GM03348 (cell line): ENCODE results near the gene LTBR.

Experiments
- DNase-seq: peaks from one replicate; pipeline ENCODE4 v3.0.0; 2012; ENCODE audit warnings: low spot score

Gene LTBR

DNA sequence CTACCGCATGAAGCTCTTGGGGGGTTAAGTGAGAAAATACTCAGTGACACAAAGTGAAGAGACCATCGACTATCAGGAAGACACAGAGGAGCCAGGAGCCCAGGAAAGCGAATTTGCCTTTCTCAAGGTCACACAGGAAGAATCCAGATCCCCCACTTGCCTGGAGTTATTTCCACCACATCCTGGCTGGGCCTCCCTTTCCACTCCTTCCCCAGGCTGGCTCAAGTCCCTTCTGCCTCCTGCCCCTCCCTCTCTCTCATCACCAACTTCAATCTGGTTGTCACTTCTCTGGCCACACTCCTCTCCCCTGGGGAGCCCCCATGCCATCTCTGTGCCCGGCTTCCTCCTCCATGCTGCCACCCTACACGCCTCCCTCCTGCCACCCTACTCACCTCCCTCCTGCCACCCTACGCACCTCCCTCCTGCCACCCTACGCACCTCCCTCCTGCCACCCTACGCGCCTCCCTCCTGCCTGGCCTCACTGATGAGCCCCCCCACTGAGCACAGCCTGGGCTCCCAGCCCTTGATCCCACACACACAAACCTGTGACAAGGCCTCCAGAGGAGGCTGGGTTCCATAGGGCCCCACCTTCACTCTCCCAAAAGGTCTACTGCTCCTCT is 14.9 kb upstream of the LTBR start:
- no peak for DNase-seq

GRCh38 chr12:6369916-6370575 is 13.9 kb upstream of the LTBR start:
- DNase-seq: no peak

DNA sequence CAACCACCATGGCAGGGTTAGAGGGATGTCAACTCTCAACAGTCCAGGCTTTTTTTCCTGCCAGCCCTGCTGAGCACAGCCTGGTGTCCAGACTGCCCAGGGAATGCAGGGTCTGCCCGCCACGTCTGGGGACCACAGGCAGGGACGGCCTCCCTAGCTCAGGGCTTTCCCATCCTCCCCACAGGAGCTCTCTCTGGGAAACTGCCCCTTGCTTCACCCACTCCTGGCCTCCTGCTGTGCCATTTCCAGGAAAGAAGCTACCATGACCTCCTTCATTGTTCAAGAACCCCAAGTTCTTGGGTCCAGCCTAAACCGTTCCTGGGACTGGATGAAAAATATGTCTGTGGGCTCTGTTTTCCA is 13.4 kb upstream of the LTBR start:
- no peak for DNase-seq

- DNase-seq: no peak
Observed at GRCh38 chr12:6370994-6371754, 12.8 kb upstream of the LTBR start.

GRCh38 chr12:6372403-6373003 is 11.5 kb upstream of the LTBR start:
- peak; percentile 92 for DNase-seq

GRCh38 chr12:6373022-6373787 is 10.8 kb upstream of the LTBR start:
- DNase-seq: no peak

- no peak for DNase-seq
Observed at GRCh38 chr12:6374028-6374785, 9.8 kb upstream of the LTBR start.

GRCh38 chr12:6374786-6375160 is 9.2 kb upstream of the LTBR start:
- DNase-seq: no peak

- no peak for DNase-seq
Observed at GRCh38 chr12:6375269-6376078, 8.5 kb upstream of the LTBR start, which contains the start of gene SCNN1A. TSS of gene SCNN1A (minus strand) at chr12:6375563. CDS start at chr12:6374783, 780 bp downstream.

GRCh38 chr12:6376079-6376869 is 7.7 kb upstream of the LTBR start:
- DNase-seq: peak; percentile 91

GRCh38 chr12:6376870-6377666 is 6.9 kb upstream of the LTBR start:
- no peak for DNase-seq

DNA sequence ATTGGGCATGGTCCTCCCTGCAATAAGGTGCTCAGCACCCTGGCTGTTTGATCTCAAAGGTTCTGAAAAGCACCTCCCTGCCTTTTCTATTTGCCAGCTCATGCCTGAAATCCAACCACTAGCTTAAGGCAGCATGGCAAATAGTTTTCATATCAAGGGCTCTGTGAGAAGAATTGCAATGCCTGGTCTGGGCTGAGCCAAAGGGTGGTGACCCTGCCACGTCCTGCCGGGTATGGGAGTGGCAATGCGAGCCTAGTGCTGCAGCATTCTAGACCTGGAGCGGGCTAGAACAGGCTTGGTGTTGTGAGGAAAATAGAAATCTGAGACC is 6.3 kb upstream of the LTBR start:
- no peak for DNase-seq

GRCh38 chr12:6378709-6379472 is 5.1 kb upstream of the LTBR start:
- no peak for DNase-seq

DNA sequence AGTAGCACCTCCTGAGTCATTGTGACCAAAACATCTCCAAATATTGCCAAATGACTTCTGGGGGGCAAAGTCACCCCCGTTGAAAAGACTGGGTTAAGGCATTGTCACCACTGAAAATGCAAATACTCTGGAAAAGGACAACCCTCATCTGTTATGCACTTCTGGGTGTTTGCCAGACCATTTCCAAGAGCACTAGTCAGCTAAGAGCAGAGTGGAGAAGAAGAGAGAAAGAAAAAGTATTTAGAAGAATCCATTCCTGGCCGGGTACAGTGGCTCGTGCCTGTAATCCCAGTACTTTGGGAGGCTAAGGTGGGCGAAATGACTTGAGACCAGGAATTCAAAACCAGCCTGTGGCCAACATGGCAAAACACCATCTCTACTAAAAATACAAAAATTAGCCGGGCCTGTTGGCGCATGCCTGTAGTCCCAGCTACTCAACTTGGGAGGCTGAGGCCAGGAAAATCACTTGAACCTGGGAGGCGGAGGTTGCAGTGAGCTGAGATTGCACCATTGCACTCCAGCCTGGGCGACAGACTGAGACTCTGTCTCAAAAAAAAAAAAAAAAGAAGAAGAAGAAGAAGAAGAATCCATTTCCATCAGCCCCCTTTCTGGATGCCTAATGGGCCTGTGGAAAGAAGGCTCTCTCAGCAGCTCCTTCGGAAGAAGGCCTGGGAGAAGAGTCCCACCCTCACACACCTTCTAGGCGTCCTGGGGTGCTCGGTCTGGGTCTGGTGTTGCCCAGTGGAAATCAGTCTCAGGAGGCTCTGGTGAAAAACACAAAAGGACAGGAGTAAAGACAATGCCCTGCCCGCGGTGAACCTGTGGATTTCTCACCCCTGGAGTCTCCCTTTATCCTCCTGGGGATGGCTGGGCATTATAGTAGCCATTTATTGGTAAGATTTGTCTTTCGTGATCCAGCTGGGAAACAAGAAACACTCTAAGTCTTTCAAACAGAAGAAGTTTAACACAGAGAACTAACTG is 3.5 kb upstream of the LTBR start:
- DNase-seq: peak; percentile 39

GRCh38 chr12:6382371-6382770 is 1.6 kb upstream of the LTBR start:
- no peak for DNase-seq

- no peak for DNase-seq
Observed at GRCh38 chr12:6382982-6383381, 980 bp upstream of the LTBR start.
